Measurements from ENCODE around the gene SBF2.

GRCh38 chr11:10205928-10206327, 88.1 kb downstream of the SBF2 start:
- TF ChIP-seq, protein P1, sequence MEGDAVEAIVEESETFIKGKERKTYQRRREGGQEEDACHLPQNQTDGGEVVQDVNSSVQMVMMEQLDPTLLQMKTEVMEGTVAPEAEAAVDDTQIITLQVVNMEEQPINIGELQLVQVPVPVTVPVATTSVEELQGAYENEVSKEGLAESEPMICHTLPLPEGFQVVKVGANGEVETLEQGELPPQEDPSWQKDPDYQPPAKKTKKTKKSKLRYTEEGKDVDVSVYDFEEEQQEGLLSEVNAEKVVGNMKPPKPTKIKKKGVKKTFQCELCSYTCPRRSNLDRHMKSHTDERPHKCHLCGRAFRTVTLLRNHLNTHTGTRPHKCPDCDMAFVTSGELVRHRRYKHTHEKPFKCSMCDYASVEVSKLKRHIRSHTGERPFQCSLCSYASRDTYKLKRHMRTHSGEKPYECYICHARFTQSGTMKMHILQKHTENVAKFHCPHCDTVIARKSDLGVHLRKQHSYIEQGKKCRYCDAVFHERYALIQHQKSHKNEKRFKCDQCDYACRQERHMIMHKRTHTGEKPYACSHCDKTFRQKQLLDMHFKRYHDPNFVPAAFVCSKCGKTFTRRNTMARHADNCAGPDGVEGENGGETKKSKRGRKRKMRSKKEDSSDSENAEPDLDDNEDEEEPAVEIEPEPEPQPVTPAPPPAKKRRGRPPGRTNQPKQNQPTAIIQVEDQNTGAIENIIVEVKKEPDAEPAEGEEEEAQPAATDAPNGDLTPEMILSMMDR (optimal IDR thresholded peaks at IDR 0.05 in 1 of 3, IDR thresholded peaks at IDR 0.05 in 1 of 3, conservative IDR thresholded peaks at IDR 0.05 in 1 of 3; ENCODE audit: extremely low read depth in 1 of 3, insufficient read depth in 2 of 3, low read length in 3 of 3), result no peak
- no peak for TF ChIP-seq EZH2 (IDR thresholded peaks at IDR 0.05; ENCODE audit: low read length)

All from keratinocyte (primary cell).